Caco-2 (cell line): Measurements from ENCODE around the gene CYS1. TPM values are rescaled to one million over a fixed set of nuclear protein-coding genes. Genes with fewer than 3 reads are reported as not detected.

Source experiments
- BruUV-seq: library from RNA; stranded (reverse); fragments of 400-500 nt; replicated peaks from 2 replicates; lab custom pipeline; 2021; lab: Mats Ljungman, UMichigan
- CTCF ChIA-PET: fragments of 300-600 bp; sonication (Branson Sonifier 250); formaldehyde crosslinking; loops from one replicate; lab custom pipeline; 2022; ENCODE audit warnings: antibody characterized with exemption; lab: Charles Lee
- POLR2A ChIA-PET: fragments of 300-600 bp; sonication (Branson Sonifier 250); formaldehyde crosslinking; loops from one replicate; lab custom pipeline; 2022; ENCODE audit warnings: antibody characterized with exemption; lab: Charles Lee
- DNase-seq, 2 experiments: peaks; one replicate each; pipeline versions ENCODE4 v3.0.0 to v3.0.0-alpha.2; 2020 to 2022
- H3K27me3 ChIP-seq: replicated peaks from 2 replicates; pipeline ENCODE4 v1.6.0; 2011; ENCODE audit warnings: low read length; ENCODE audit not compliant: control insufficient read depth, insufficient read depth
- H3K36me3 ChIP-seq: 2 replicates; pipeline ENCODE4 v1.5.1; 2011; ENCODE audit warnings: low read length; ENCODE audit not compliant: control insufficient read depth, insufficient read depth
- H3K4me1 ChIP-seq: fragments of 250-450 bp; sonication (Bioruptor Pico); 2 replicates; pipeline ENCODE4 v1.5.1; 2020; ENCODE audit warnings: mild to moderate bottlenecking
- H3K4me3 ChIP-seq: 2 replicates; pipeline ENCODE4 v1.5.1; 2011; ENCODE audit warnings: low read depth, mild to moderate bottlenecking, control low read depth, low read length
- H3K9me3 ChIP-seq: fragments of 250-450 bp; sonication (Bioruptor Pico); 2 replicates; pipeline ENCODE4 v1.5.1; 2020; ENCODE audit warnings: mild to moderate bottlenecking, moderate library complexity
- H3K27ac Mint-ChIP-seq: one replicate; pipeline ENCODE4 v1.8.0; 2022; ENCODE audit warnings: mixed read lengths; ENCODE audit not compliant: unreplicated experiment
- H3K27me3 Mint-ChIP-seq: one replicate; pipeline ENCODE4 v1.8.0; 2022; ENCODE audit warnings: mixed read lengths; ENCODE audit not compliant: insufficient read depth, unreplicated experiment
- H3K36me3 Mint-ChIP-seq: one replicate; pipeline ENCODE4 v1.8.0; 2022; ENCODE audit warnings: mild to moderate bottlenecking, mixed read lengths; ENCODE audit not compliant: insufficient read depth, unreplicated experiment
- H3K4me1 Mint-ChIP-seq: one replicate; pipeline ENCODE4 v1.8.0; 2022; ENCODE audit warnings: low read depth, mixed read lengths; ENCODE audit not compliant: unreplicated experiment
- H3K4me3 Mint-ChIP-seq: one replicate; pipeline ENCODE4 v1.8.0; 2022; ENCODE audit warnings: mild to moderate bottlenecking, moderate library complexity, mixed read lengths; ENCODE audit not compliant: unreplicated experiment
- H3K9me3 Mint-ChIP-seq: one replicate; pipeline ENCODE4 v1.8.0; 2022; ENCODE audit warnings: mixed read lengths; ENCODE audit not compliant: unreplicated experiment
- intact Hi-C: fragments of 100-400 bp; cut with micrococcal nuclease; formaldehyde crosslinking; loops from one replicate; pipeline ENCODE4 v1.10.0; 2022; ENCODE audit not compliant: unreplicated experiment
- total RNA-seq: library from RNA; stranded (reverse); gene quantifications from 2 replicates; pipeline ENCODE4 v1.2.3, GENCODE V29; 2022
- TF ChIP-seq, protein P1 (sequence below), 2 experiments: fragments of 200-600 bp in 1 of 2; IDR thresholded peaks; 1 replicate in 1 of 2; 2 replicates in 1 of 2; pipeline versions ENCODE4 v1.5.1 to v1.8.0; 2011 to 2022; ENCODE audit warnings: antibody characterized with exemption in 1 of 2, control low read depth in 1 of 2, inconsistent platforms in 1 of 2, low read depth in 1 of 2, low read length in 1 of 2, mild to moderate bottlenecking in 1 of 2, moderate library complexity in 1 of 2; ENCODE audit not compliant: insufficient read depth in 1 of 2, severe bottlenecking in 1 of 2, unreplicated experiment in 1 of 2

Gene CYS1
- total RNA-seq, 1 experiment from 2014 or later: 1.4 TPM

DNA sequence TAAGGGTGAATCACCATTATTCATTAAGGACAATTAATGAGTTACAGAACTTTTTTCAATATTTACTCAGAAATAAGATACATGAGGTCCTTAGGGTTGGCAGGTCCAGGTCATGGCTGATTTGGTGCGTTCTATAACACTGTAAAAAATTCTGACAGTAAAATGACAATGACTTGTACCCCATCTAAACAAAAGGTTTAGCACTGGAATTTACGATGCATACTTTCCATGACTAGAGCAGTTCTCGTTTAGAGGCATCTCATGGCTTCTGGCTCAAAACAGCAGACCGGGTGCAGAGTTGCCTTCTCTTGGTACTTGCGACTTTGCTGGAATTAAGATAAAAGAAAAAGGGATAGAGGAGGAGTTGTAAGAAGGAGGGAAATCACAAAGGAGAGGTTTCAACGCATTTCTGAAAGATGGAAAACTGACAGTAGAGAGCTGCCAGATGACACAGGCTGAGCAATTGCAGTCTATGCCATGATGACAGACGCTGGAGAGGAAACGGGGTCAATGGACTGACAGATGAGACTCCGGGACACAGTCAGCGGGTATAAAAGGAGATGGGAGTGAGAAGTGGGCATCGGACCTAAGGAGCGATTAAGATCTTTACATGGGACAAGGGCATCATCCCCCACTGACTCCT is 4.1 kb upstream of the CYS1 start:
- TF ChIP-seq, protein P1, sequence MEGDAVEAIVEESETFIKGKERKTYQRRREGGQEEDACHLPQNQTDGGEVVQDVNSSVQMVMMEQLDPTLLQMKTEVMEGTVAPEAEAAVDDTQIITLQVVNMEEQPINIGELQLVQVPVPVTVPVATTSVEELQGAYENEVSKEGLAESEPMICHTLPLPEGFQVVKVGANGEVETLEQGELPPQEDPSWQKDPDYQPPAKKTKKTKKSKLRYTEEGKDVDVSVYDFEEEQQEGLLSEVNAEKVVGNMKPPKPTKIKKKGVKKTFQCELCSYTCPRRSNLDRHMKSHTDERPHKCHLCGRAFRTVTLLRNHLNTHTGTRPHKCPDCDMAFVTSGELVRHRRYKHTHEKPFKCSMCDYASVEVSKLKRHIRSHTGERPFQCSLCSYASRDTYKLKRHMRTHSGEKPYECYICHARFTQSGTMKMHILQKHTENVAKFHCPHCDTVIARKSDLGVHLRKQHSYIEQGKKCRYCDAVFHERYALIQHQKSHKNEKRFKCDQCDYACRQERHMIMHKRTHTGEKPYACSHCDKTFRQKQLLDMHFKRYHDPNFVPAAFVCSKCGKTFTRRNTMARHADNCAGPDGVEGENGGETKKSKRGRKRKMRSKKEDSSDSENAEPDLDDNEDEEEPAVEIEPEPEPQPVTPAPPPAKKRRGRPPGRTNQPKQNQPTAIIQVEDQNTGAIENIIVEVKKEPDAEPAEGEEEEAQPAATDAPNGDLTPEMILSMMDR (IDR thresholded peaks at IDR 0.05; ENCODE audit: insufficient read depth in 1 of 2, low read depth in 1 of 2, low read length in 1 of 2, severe bottlenecking in 1 of 2, unreplicated experiment in 1 of 2): no peak
- no peaks in the 10 kb centered on the region for H3K9me3 ChIP-seq
- DNase-seq: no peak
- H3K4me1 ChIP-seq: peaks cover 8% of the 10 kb centered on the region; the same call in 1 of the 2 replicates
- no peaks in the 10 kb centered on the region for H3K36me3 ChIP-seq
- H3K36me3 Mint-ChIP-seq: no peaks in the 10 kb centered on the region
- H3K9me3 Mint-ChIP-seq: no peaks in the 10 kb centered on the region
- no peak overlapping the region for H3K27ac Mint-ChIP-seq
- POLR2A ChIA-PET: no interaction called here
- peaks cover 7% of the 10 kb centered on the region for H3K4me1 Mint-ChIP-seq
- BruUV-seq: no TSS peak
- no peaks in the 10 kb centered on the region for H3K27me3 ChIP-seq
- CTCF ChIA-PET: interaction anchor here (2.0 kb wide), 1 partner anchor 13 kb away, joined by 9 read pairs; no protein-coding TSS in a partner anchor
- intact Hi-C loops: no loop called here
- H3K27me3 Mint-ChIP-seq: peaks cover 7% of the 10 kb centered on the region
- H3K4me3 ChIP-seq: no peak overlapping the region
- H3K4me3 Mint-ChIP-seq: no peak overlapping the region

DNA sequence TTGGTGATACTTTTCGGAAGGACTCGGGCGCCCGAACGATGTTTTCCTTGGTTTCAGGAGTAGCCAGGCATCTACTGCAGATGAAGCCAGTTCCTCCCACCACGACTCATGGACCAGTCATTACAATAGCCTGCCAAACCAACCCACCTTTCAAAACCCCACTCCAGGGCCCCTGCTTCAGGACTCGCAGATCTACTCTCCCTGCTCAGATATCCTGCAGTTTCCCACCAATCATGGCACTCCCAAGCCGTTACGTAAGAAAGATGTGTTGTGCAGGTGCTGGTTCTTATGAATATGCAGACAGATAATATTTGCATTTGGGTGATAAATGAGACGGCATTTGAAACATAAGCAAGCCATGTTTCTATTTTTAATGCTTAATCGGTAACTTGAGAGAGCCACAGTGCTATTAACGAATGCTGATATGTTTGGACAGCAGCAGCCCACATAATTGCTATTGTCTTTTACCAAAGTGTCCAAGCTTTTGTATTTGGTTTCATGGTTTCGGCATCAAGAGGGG is 3.5 kb upstream of the CYS1 start:
- Mint-ChIP-seq H3K36me3 (no peaks in the 10 kb centered on the region), H3K4me1 (peaks cover 7% of the 10 kb centered on the region), H3K4me3 (no peak overlapping the region), H3K27ac (no peak overlapping the region), H3K9me3 (no peaks in the 10 kb centered on the region), H3K27me3 (peaks cover 9% of the 10 kb centered on the region)
- TF ChIP-seq, protein P1 (IDR thresholded peaks at IDR 0.05; ENCODE audit: insufficient read depth in 1 of 2, low read depth in 1 of 2, low read length in 1 of 2, severe bottlenecking in 1 of 2, unreplicated experiment in 1 of 2): no peak
- H3K4me3 ChIP-seq: no peak overlapping the region
- intact Hi-C loops: no loop called here
- POLR2A ChIA-PET: no interaction called here
- no peaks in the 10 kb centered on the region for H3K27me3 ChIP-seq
- DNase-seq: no peak
- no TSS peak for BruUV-seq
- CTCF ChIA-PET: interaction anchor here (1.1 kb wide), 1 partner anchor 14 kb away, joined by 7 read pairs; no protein-coding TSS in a partner anchor
- H3K9me3 ChIP-seq: no peaks in the 10 kb centered on the region
- H3K4me1 ChIP-seq: peaks cover 12% of the 10 kb centered on the region; the same call in 1 of the 2 replicates
- no peaks in the 10 kb centered on the region for H3K36me3 ChIP-seq

DNA sequence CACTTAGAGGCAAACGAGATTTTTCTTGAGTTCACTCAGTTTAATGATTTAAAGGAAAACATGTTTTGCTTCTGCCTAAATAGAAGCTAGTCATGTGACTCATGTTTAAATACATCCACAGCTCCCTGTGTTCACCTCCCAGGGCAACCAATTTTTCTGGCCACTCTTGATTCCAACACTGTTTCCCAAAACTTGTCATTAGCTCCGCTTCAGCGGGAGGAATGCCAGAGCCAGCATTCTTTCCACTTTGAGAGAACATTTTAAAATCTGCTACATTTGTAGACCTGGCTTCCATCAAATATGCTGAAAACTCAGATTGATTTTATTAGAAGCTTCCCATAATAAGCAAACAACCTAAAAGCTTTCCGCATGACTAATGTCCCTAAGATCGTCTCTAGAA is 2.8 kb upstream of the CYS1 start:
- H3K9me3 ChIP-seq: no peaks in the 10 kb centered on the region
- H3K4me1 ChIP-seq: peaks cover 13% of the 10 kb centered on the region; the same call in 1 of the 2 replicates
- POLR2A ChIA-PET: no interaction called here
- CTCF ChIA-PET: interaction anchor here (1.0 to 1.2 kb wide), 3 partner anchors 10 to 187 kb away, joined by 4 to 7 read pairs (median 5); no protein-coding TSS in a partner anchor
- no peak overlapping the region for H3K4me3 ChIP-seq
- H3K27me3 ChIP-seq: no peaks in the 10 kb centered on the region
- Mint-ChIP-seq H3K4me3 (no peak overlapping the region), H3K4me1 (peaks cover 7% of the 10 kb centered on the region), H3K36me3 (no peaks in the 10 kb centered on the region), H3K9me3 (no peaks in the 10 kb centered on the region), H3K27me3 (peaks cover 12% of the 10 kb centered on the region), H3K27ac (no peak overlapping the region)
- H3K36me3 ChIP-seq: no peaks in the 10 kb centered on the region
- no TSS peak for BruUV-seq
- intact Hi-C loops: no loop called here
- no peak for DNase-seq
- TF ChIP-seq, protein P1 (IDR thresholded peaks at IDR 0.05; ENCODE audit: insufficient read depth in 1 of 2, low read depth in 1 of 2, low read length in 1 of 2, severe bottlenecking in 1 of 2, unreplicated experiment in 1 of 2): no peak
